H1 (cell line): ENCODE measurements around the gene TGFBR2. TPM values are rescaled to one million over a fixed set of nuclear protein-coding genes. Genes with fewer than 3 reads are reported as not detected.

ENCODE experiments used
- CTCF ChIA-PET: fragments of 300-600 bp; sonication (Branson Sonifier 250); formaldehyde crosslinking; loops from one replicate; lab custom pipeline; 2021; ENCODE audit not compliant: partially characterized antibody; lab: Charles Lee
- POLR2A ChIA-PET: fragments of 300-600 bp; sonication (Branson Sonifier 250); formaldehyde crosslinking; loops from one replicate; lab custom pipeline; 2021; ENCODE audit warnings: inconsistent platforms; ENCODE audit not compliant: partially characterized antibody; lab: Charles Lee
- DNase-seq, 2 experiments: peaks; one replicate each; pipeline versions ENCODE4 v3.0.0 to v3.0.0-alpha.2; 2010 to 2022; ENCODE audit warnings: low spot score in 2 of 2, low read depth in 1 of 2, mixed read lengths in 1 of 2
- FAIRE-seq: peaks from 2 replicates; lab custom pipeline; 2011; peaks lifted over from hg19 to GRCh38; lab: Jason Lieb, UNC
- H2AFZ ChIP-seq: 2 replicates; pipeline ENCODE4 v1.8.1; 2012; ENCODE audit warnings: low read length, inconsistent platforms
- H2AK5ac ChIP-seq: 2 replicates; pipeline ENCODE4 v1.6.1; 2013; ENCODE audit warnings: low read depth, low read length
- H2BK120ac ChIP-seq: replicated peaks from 2 replicates; pipeline ENCODE3; 2013; ENCODE audit warnings: low read depth, low read length, inconsistent platforms
- H2BK12ac ChIP-seq: 2 replicates; pipeline ENCODE4 v1.6.1; 2013; ENCODE audit warnings: low read depth, low read length
- H2BK15ac ChIP-seq: 2 replicates; pipeline ENCODE4 v1.6.1; 2013; ENCODE audit warnings: low read length
- H2BK20ac ChIP-seq: 2 replicates; pipeline ENCODE4 v1.6.1; 2013; ENCODE audit warnings: low read length
- H2BK5ac ChIP-seq: 2 replicates; pipeline ENCODE4 v1.6.1; 2013; ENCODE audit warnings: low read depth, low read length
- H3K14ac ChIP-seq: 2 replicates; pipeline ENCODE4 v1.6.1; 2013; ENCODE audit warnings: inconsistent platforms; ENCODE audit not compliant: insufficient read length
- H3K18ac ChIP-seq: 2 replicates; pipeline ENCODE4 v1.6.1; 2013; ENCODE audit warnings: low read length; ENCODE audit errors: extremely low read depth
- H3K23ac ChIP-seq: 2 replicates; pipeline ENCODE4 v1.6.1; 2013; ENCODE audit warnings: inconsistent platforms; ENCODE audit not compliant: insufficient read length
- H3K23me2 ChIP-seq: 2 replicates; pipeline ENCODE4 v1.6.1; 2013; ENCODE audit warnings: low read depth, low read length
- H3K27ac ChIP-seq: 2 replicates; pipeline ENCODE4 v1.6.1; 2011; ENCODE audit warnings: low read depth, low read length, inconsistent platforms
- H3K27me3 ChIP-seq, 4 experiments: replicated peaks in 1 of 4; 1 replicate in 1 of 4; 2 replicates in 3 of 4; pipeline versions ENCODE4 v1.6.1 to v1.8.1; 2011 to 2013; ENCODE audit warnings: low read length in 3 of 4, mild to moderate bottlenecking in 3 of 4, inconsistent platforms in 2 of 4, mixed read lengths in 2 of 4, moderate library complexity in 1 of 4; ENCODE audit not compliant: control insufficient read depth in 3 of 4, insufficient read depth in 3 of 4; ENCODE audit errors: extremely low read depth in 1 of 4
- H3K36me3 ChIP-seq, 4 experiments: 2 replicates each; pipeline versions ENCODE4 v1.6.1 to v1.8.1; 2011 to 2013; ENCODE audit warnings: mild to moderate bottlenecking in 4 of 4, low read length in 3 of 4, moderate library complexity in 2 of 4, control low read depth in 1 of 4, inconsistent platforms in 1 of 4; ENCODE audit not compliant: insufficient read depth in 4 of 4, control insufficient read depth in 2 of 4
- H3K4ac ChIP-seq: replicated peaks from 2 replicates; pipeline ENCODE3; 2013; ENCODE audit warnings: low read length, low read depth, mixed read lengths, inconsistent platforms; ENCODE audit not compliant: insufficient read length
- H3K4me1 ChIP-seq, 4 experiments: replicated peaks in 1 of 4; 1 replicate in 1 of 4; 2 replicates in 3 of 4; pipeline versions ENCODE4 v1.6.1 to v1.8.1; 2011 to 2013; ENCODE audit warnings: low read length in 3 of 4, inconsistent platforms in 2 of 4, mixed read lengths in 1 of 4; ENCODE audit not compliant: insufficient read depth in 4 of 4, control insufficient read depth in 3 of 4
- H3K4me2 ChIP-seq, 2 experiments: 2 replicates each; pipeline versions ENCODE4 v1.6.1 to v1.8.1; 2011 to 2013; ENCODE audit warnings: low read depth in 2 of 2, low read length in 2 of 2, control low read depth in 1 of 2, inconsistent platforms in 1 of 2, mild to moderate bottlenecking in 1 of 2; ENCODE audit not compliant: insufficient read depth in 1 of 2
- H3K4me3 ChIP-seq, 4 experiments: fragments of 200-600, 300-600 bp in 1 of 4; sonication (generic), shearing (Covaris generic), sonication (Bioruptor Twin) in 1 of 4; 2 replicates each; pipeline versions ENCODE4 v1.5.1 to v1.8.1; 2011 to 2016; ENCODE audit warnings: low read length in 4 of 4, low read depth in 3 of 4, control low read depth in 2 of 4, inconsistent platforms in 2 of 4, mild to moderate bottlenecking in 2 of 4, mixed read lengths in 1 of 4, moderate library complexity in 1 of 4; ENCODE audit not compliant: insufficient read depth in 2 of 4; ENCODE audit errors: extremely low read depth in 1 of 4
- H3K56ac ChIP-seq: replicated peaks from 2 replicates; pipeline ENCODE3; 2013; ENCODE audit warnings: low read depth, mild to moderate bottlenecking, mixed read lengths, low read length, inconsistent platforms; ENCODE audit not compliant: insufficient read length
- H3K79me1 ChIP-seq: 2 replicates; pipeline ENCODE4 v1.6.1; 2013; ENCODE audit warnings: low read depth, low read length, control low read depth
- H3K79me2 ChIP-seq, 2 experiments: 2 replicates each; pipeline versions ENCODE4 v1.6.1 to v1.8.1; 2012 to 2013; ENCODE audit warnings: low read length in 2 of 2, mild to moderate bottlenecking in 2 of 2, inconsistent platforms in 1 of 2; ENCODE audit not compliant: insufficient read depth in 2 of 2, control insufficient read depth in 1 of 2
- H3K9ac ChIP-seq, 4 experiments: replicated peaks in 1 of 4; 1 replicate in 1 of 4; 2 replicates in 3 of 4; pipeline versions ENCODE4 v1.6.1 to v1.8.1; 2011 to 2013; ENCODE audit warnings: low read depth in 3 of 4, low read length in 3 of 4, control low read depth in 2 of 4, mild to moderate bottlenecking in 2 of 4, moderate library complexity in 2 of 4, inconsistent platforms in 1 of 4; ENCODE audit errors: extremely low read depth in 1 of 4
- H3K9me3 ChIP-seq, 2 experiments: 2 replicates each; pipeline versions ENCODE4 v1.6.1 to v1.8.1; 2012 to 2013; ENCODE audit warnings: mild to moderate bottlenecking in 2 of 2, moderate library complexity in 2 of 2, control low read depth in 1 of 2, inconsistent platforms in 1 of 2, low read depth in 1 of 2, low read length in 1 of 2, mixed read lengths in 1 of 2; ENCODE audit not compliant: insufficient read depth in 2 of 2
- H4K20me1 ChIP-seq, 2 experiments: replicated peaks in 1 of 2; 2 replicates each; pipeline versions ENCODE3 to v1.8.1; 2011 to 2013; ENCODE audit warnings: inconsistent platforms in 2 of 2, low read length in 2 of 2, mild to moderate bottlenecking in 1 of 2; ENCODE audit not compliant: insufficient read depth in 2 of 2, control insufficient read depth in 1 of 2
- H4K5ac ChIP-seq: 2 replicates; pipeline ENCODE4 v1.6.1; 2013; ENCODE audit warnings: low read length, low read depth, mixed read lengths, inconsistent platforms; ENCODE audit not compliant: insufficient read length
- H4K8ac ChIP-seq: 2 replicates; pipeline ENCODE4 v1.8.0; 2013; ENCODE audit warnings: mild to moderate bottlenecking, moderate library complexity, low read length, inconsistent platforms; ENCODE audit not compliant: insufficient read depth; ENCODE audit errors: extremely low read depth
- H4K91ac ChIP-seq: replicated peaks from 2 replicates; pipeline ENCODE3; 2013; ENCODE audit warnings: low read length, mixed read lengths, inconsistent platforms; ENCODE audit not compliant: insufficient read length
- CBX8 ChIP-seq: fragments of 300-800, 300-1000 bp; sonication (generic); IDR thresholded peaks from 2 replicates; pipeline ENCODE4 v1.7.1; 2016; ENCODE audit warnings: low read depth, low read length, borderline replicate concordance
- CHD2 ChIP-seq: IDR thresholded peaks from 2 replicates; pipeline ENCODE4 v1.6.1; 2012; ENCODE audit warnings: low read length, improper control_type of control experiment
- CTBP2 ChIP-seq: IDR thresholded peaks from 2 replicates; pipeline ENCODE4 v1.7.0; 2011; ENCODE audit warnings: borderline replicate concordance, mild to moderate bottlenecking, moderate library complexity, mixed read lengths, low read length; ENCODE audit not compliant: insufficient read depth, insufficient read length
- KDM5A ChIP-seq: fragments of 200-600 bp; IDR thresholded peaks from 2 replicates; pipeline ENCODE4 v1.7.1; 2012; ENCODE audit warnings: mild to moderate bottlenecking, low read length, inconsistent platforms, mixed read lengths
- NANOG ChIP-seq: IDR thresholded peaks from 2 replicates; pipeline ENCODE4 v1.6.1; 2011; ENCODE audit warnings: low read length, low read depth, mild to moderate bottlenecking, inconsistent platforms; ENCODE audit not compliant: insufficient read depth, poor library complexity, severe bottlenecking
- RAD21 ChIP-seq, 2 experiments: IDR thresholded peaks in 1 of 2; conservative IDR thresholded peaks in 1 of 2; 2 replicates each; pipeline ENCODE4 v1.6.1; 2011; ENCODE audit warnings: low read depth in 2 of 2, low read length in 2 of 2, improper control_type of control experiment in 1 of 2, inconsistent platforms in 1 of 2, mild to moderate bottlenecking in 1 of 2, moderate library complexity in 1 of 2
- RNF2 ChIP-seq: fragments of 200-900, 300-1000 bp; sonication (generic); IDR thresholded peaks from 2 replicates; pipeline ENCODE4 v1.7.1; 2016; ENCODE audit warnings: borderline replicate concordance, low read depth, mild to moderate bottlenecking, antibody characterized with exemption, low read length; ENCODE audit not compliant: poor library complexity, severe bottlenecking; ENCODE audit errors: missing control alignments
- RXRA ChIP-seq: IDR thresholded peaks from 2 replicates; pipeline ENCODE4 v1.6.1; 2011; ENCODE audit warnings: low read depth, mild to moderate bottlenecking, low read length, moderate library complexity; ENCODE audit not compliant: insufficient read depth
- WGBS, 2 experiments: shearing (Covaris generic) in 1 of 2; methylation state at CpG; one replicate each; pipeline versions ENCODE4 v1.1.6 to v1.1.7; 2013 to 2015; ENCODE audit warnings: low lambda C conversion rate in 2 of 2, mixed read lengths in 2 of 2, inconsistent platforms in 1 of 2, low coverage in 1 of 2, missing lambda C conversion rate in 1 of 2; ENCODE audit not compliant: insufficient replicate concordance in 2 of 2, insufficient coverage in 1 of 2, insufficient read length in 1 of 2; ENCODE audit errors: extremely low coverage in 1 of 2, missing lambda C conversion rate in 1 of 2; 5-methylcytosine and 5-hydroxymethylcytosine counted together
- polyA plus RNA-seq, 7 experiments: library from polyadenylated mRNA; depleted of rRNA in 3 of 7; stranded (reverse) in 5 of 7; unstranded in 2 of 7; fragments of >200 nt in 5 of 7; fragments of 200-250 nt in 2 of 7; gene quantifications; 1 replicate in 5 of 7; 2 replicates in 1 of 7; 4 replicates in 1 of 7; pipeline versions ENCODE4 v1.2.1 to v1.2.3, GENCODE V29; 2011 to 2013; ENCODE audit warnings: missing spikeins in 2 of 7, mixed read lengths in 2 of 7
- total RNA-seq: library from RNA; stranded (reverse); fragmentation: NEBNext Ultra II Directional; extraction: Animal tissue kit (Norgen Biotek cat#: 25700); gene quantifications from 2 replicates; pipeline ENCODE4 v1.2.1, GENCODE V29; 2021
- TF ChIP-seq, protein P1 (sequence below): IDR thresholded peaks from 2 replicates; pipeline ENCODE4 v1.6.1; 2012; ENCODE audit warnings: inconsistent platforms
- TF ChIP-seq, protein P2 (sequence below), 3 experiments: IDR thresholded peaks; 1 replicate in 2 of 3; 2 replicates in 1 of 3; pipeline versions ENCODE4 v1.5.1 to v1.6.1; 2011; ENCODE audit warnings: low read length in 3 of 3, mild to moderate bottlenecking in 3 of 3, inconsistent platforms in 2 of 3, low read depth in 1 of 3, moderate library complexity in 1 of 3; ENCODE audit not compliant: insufficient read depth in 1 of 3; ENCODE audit errors: control extremely low read depth in 1 of 3

TGFBR2 gene
- total and polyA plus RNA-seq, 2 of the 8 experiments (the other 6 are each of a cell fraction or from before 2014, with no cell fraction given), result 4.2 to 7.4 TPM

DNA sequence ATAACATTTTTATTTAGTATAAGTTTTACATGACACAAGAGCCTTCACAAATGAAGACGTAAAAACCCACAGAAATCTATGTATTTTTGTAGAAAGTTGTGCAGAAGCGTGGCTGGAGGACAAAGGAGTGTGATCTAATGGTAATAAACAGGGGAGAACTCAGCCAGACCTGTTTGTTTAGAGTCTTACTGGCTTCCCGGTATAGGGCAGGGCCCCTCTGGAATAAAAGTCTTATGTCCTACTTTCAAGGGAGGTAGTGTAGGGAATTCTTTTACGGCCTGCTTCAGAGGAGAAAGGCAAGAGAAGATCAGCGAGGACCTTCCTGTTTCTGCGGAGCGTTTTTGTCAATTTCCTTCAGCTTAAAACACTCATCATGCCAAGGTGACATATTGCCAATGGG, 103.6 kb downstream of the TGFBR2 start:
- DNase-seq (no peak), FAIRE-seq (no peak)
- Histone ChIP-seq H3K56ac (no peak overlapping the region), H3K4me1 (peaks cover 0 to 2% (median under 1%) of the 10 kb centered on the region in 4 experiments; a peak in 2 of 7 replicates), H3K4me2 (no peak overlapping the region), H3K23ac (no peak overlapping the region), H2BK120ac (no peak overlapping the region), H3K27ac (no peak overlapping the region), H3K79me2 (no peaks in the 10 kb centered on the region), H2BK12ac (no peak overlapping the region), H3K9ac (no peak overlapping the region), H4K5ac (no peak overlapping the region), H4K8ac (no peak overlapping the region), H2AFZ (no peak overlapping the region), H4K20me1 (no peaks in the 10 kb centered on the region), H2BK5ac (no peak overlapping the region), H3K14ac (no peak overlapping the region), H3K23me2 (no peaks in the 10 kb centered on the region), H3K27me3 (no peaks in the 10 kb centered on the region), H2AK5ac (no peak overlapping the region), H2BK20ac (no peak overlapping the region), H2BK15ac (no peak overlapping the region), H3K79me1 (no peaks in the 10 kb centered on the region), H3K4me3 (no peak overlapping the region), H4K91ac (no peak overlapping the region), H3K4ac (no peak overlapping the region), H3K18ac (no peak overlapping the region), H3K9me3 (peaks cover 7 to 9% of the 10 kb centered on the region in 2 experiments; a peak in 3 of 4 replicates), H3K36me3 (peaks cover 0 to 6% (median 0%) of the 10 kb centered on the region in 4 experiments; a peak in 2 of 8 replicates)
- ChIA-PET POLR2A (no interaction called here), CTCF (no interaction called here)
- 97% methylated on average over 7 of the region's 7 CpGs; no CpG with 5 or more reads in 1 of the 2 experiments for WGBS, 2 experiments
- TF ChIP-seq CHD2, result no peak
- TF ChIP-seq RXRA, result no peak
- no peak for TF ChIP-seq NANOG
- TF ChIP-seq KDM5A, result no peak
- no peak for TF ChIP-seq RNF2
- TF ChIP-seq, protein P1, sequence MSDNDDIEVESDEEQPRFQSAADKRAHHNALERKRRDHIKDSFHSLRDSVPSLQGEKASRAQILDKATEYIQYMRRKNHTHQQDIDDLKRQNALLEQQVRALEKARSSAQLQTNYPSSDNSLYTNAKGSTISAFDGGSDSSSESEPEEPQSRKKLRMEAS, result no peak
- TF ChIP-seq RAD21 (IDR thresholded peaks at IDR 0.05 in 1 of 2, conservative IDR thresholded peaks at IDR 0.05 in 1 of 2; ENCODE audit: low read depth in 2 of 2, low read length in 2 of 2), result no peak
- TF ChIP-seq CBX8, result no peak
- TF ChIP-seq, protein P2, sequence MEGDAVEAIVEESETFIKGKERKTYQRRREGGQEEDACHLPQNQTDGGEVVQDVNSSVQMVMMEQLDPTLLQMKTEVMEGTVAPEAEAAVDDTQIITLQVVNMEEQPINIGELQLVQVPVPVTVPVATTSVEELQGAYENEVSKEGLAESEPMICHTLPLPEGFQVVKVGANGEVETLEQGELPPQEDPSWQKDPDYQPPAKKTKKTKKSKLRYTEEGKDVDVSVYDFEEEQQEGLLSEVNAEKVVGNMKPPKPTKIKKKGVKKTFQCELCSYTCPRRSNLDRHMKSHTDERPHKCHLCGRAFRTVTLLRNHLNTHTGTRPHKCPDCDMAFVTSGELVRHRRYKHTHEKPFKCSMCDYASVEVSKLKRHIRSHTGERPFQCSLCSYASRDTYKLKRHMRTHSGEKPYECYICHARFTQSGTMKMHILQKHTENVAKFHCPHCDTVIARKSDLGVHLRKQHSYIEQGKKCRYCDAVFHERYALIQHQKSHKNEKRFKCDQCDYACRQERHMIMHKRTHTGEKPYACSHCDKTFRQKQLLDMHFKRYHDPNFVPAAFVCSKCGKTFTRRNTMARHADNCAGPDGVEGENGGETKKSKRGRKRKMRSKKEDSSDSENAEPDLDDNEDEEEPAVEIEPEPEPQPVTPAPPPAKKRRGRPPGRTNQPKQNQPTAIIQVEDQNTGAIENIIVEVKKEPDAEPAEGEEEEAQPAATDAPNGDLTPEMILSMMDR (IDR thresholded peaks at IDR 0.05; ENCODE audit: control extremely low read depth in 1 of 3, insufficient read depth in 1 of 3, low read depth in 1 of 3, low read length in 3 of 3), result no peak
- TF ChIP-seq CTBP2, result no peak
